ENCODE measurements around the gene PPFIA1. TPM values are rescaled to one million over a fixed set of nuclear protein-coding genes. Genes with fewer than 3 reads are reported as not detected.

The PPFIA1 gene
- total RNA-seq, 2 donors from 2014 or later = 46.9 to 47.5 TPM

- no peak for DNase-seq
- TF ChIP-seq CTCF (IDR thresholded peaks at IDR 0.05) = no peak
- H3K9me3 ChIP-seq = no peaks in the 10 kb centered on the region
- H3K36me3 ChIP-seq = peaks cover 14% of the 10 kb centered on the region
- no peak overlapping the region for H3K9ac ChIP-seq (ENCODE audit: low read depth in 2 of 2, low read length in 2 of 2)
- no peak overlapping the region for H3K4me3 ChIP-seq
- no peak overlapping the region for H3K27ac ChIP-seq
- H3K4me1 ChIP-seq = no peaks in the 10 kb centered on the region
- H3K27me3 ChIP-seq = no peaks in the 10 kb centered on the region
- intact Hi-C loops (cut with DNase I) = no loop called here
These were observed 93.7 kb downstream of the PPFIA1 start for GRCh38 chr11:70364178-70364577.

GRCh38 chr11:70364745-70365543 is 94.5 kb downstream of the PPFIA1 start:
- Histone ChIP-seq H3K9me3 (no peaks in the 10 kb centered on the region), H3K9ac (ENCODE audit: low read depth in 2 of 2, low read length in 2 of 2) (no peak overlapping the region), H3K27ac (no peak overlapping the region), H3K36me3 (peaks cover 12% of the 10 kb centered on the region), H3K4me3 (no peak overlapping the region), H3K4me1 (no peaks in the 10 kb centered on the region), H3K27me3 (no peaks in the 10 kb centered on the region)
- no peak for DNase-seq
- TF ChIP-seq CTCF (IDR thresholded peaks at IDR 0.05) = no peak
- intact Hi-C loops (cut with DNase I) = no loop called here

GRCh38 chr11:70365544-70365927 is 95.0 kb downstream of the PPFIA1 start:
- no peaks in the 10 kb centered on the region for H3K27me3 ChIP-seq
- no peaks in the 10 kb centered on the region for H3K4me1 ChIP-seq
- DNase-seq = no peak
- no peak overlapping the region for H3K4me3 ChIP-seq
- no peak overlapping the region for H3K9ac ChIP-seq (ENCODE audit: low read depth in 2 of 2, low read length in 2 of 2)
- intact Hi-C loops (cut with DNase I) = no loop called here
- no peaks in the 10 kb centered on the region for H3K9me3 ChIP-seq
- H3K36me3 ChIP-seq = peaks cover 7% of the 10 kb centered on the region
- TF ChIP-seq CTCF (IDR thresholded peaks at IDR 0.05) = no peak
- H3K27ac ChIP-seq = no peak overlapping the region

- H3K9me3 ChIP-seq = no peaks in the 10 kb centered on the region
- no peaks in the 10 kb centered on the region for H3K27me3 ChIP-seq
- no peaks in the 10 kb centered on the region for H3K4me1 ChIP-seq
- intact Hi-C loops (cut with DNase I) = no loop called here
- peaks cover 6% of the 10 kb centered on the region for H3K36me3 ChIP-seq
- no peak for TF ChIP-seq CTCF (IDR thresholded peaks at IDR 0.05)
- no peak for DNase-seq
- H3K27ac ChIP-seq = no peak overlapping the region
- no peak overlapping the region for H3K9ac ChIP-seq (ENCODE audit: low read depth in 2 of 2, low read length in 2 of 2)
- H3K4me3 ChIP-seq = no peak overlapping the region
These were observed 96.6 kb downstream of the PPFIA1 start for GRCh38 chr11:70367071-70367470.

GRCh38 chr11:70368961-70369360 is 98.5 kb downstream of the PPFIA1 start:
- Histone ChIP-seq H3K4me3 (no peak overlapping the region), H3K27ac (no peak overlapping the region), H3K27me3 (no peaks in the 10 kb centered on the region), H3K9me3 (no peaks in the 10 kb centered on the region), H3K36me3 (no peaks in the 10 kb centered on the region), H3K9ac (ENCODE audit: low read depth in 2 of 2, low read length in 2 of 2) (no peak overlapping the region), H3K4me1 (no peaks in the 10 kb centered on the region)
- intact Hi-C loops (cut with DNase I) = no loop called here
- no peak for TF ChIP-seq CTCF (IDR thresholded peaks at IDR 0.05)
- no peak for DNase-seq
